Neural progenitor cell (in vitro differentiated cells): ENCODE results near the gene MRPS27. TPM values are rescaled to one million over a fixed set of nuclear protein-coding genes. Genes with fewer than 3 reads are reported as not detected.

Experiments
- DNase-seq: peaks from one replicate; pipeline ENCODE4 v3.0.0-alpha.2; 2016; ENCODE audit warnings: low spot score
- H2AFZ ChIP-seq: fragments of 200-600 bp; sonication (generic); replicated peaks from 2 replicates; pipeline ENCODE4 v1.6.1; 2016; ENCODE audit warnings: antibody characterized with exemption
- H3F3A ChIP-seq: fragments of 200-600 bp; sonication (generic); 2 replicates; pipeline ENCODE4 v1.6.1; 2016; ENCODE audit warnings: antibody characterized with exemption, low read depth
- H3K27ac ChIP-seq: fragments of 200-600 bp; sonication (generic); 2 replicates; pipeline ENCODE4 v1.5.1; 2016; ENCODE audit warnings: mild to moderate bottlenecking
- H3K27me3 ChIP-seq: fragments of 200-600 bp; sonication (generic); 2 replicates; pipeline ENCODE4 v1.6.1; 2016; ENCODE audit warnings: mild to moderate bottlenecking, moderate library complexity
- H3K36me3 ChIP-seq: fragments of 200-600 bp; sonication (generic); 2 replicates; pipeline ENCODE4 v1.5.1; 2016
- H3K4me1 ChIP-seq: fragments of 200-600 bp; sonication (generic); 2 replicates; pipeline ENCODE4 v1.6.1; 2016; ENCODE audit warnings: mixed run types
- H3K4me2 ChIP-seq: fragments of 200-600 bp; sonication (generic); 2 replicates; pipeline ENCODE4 v1.6.1; 2016
- H3K4me3 ChIP-seq: fragments of 200-600 bp; sonication (generic); 2 replicates; pipeline ENCODE4 v1.5.1; 2016
- H3K79me2 ChIP-seq: fragments of 200-600 bp; sonication (generic); 2 replicates; pipeline ENCODE4 v1.6.1; 2016; ENCODE audit warnings: low read depth
- H3K9ac ChIP-seq: fragments of 200-600 bp; sonication (generic); 2 replicates; pipeline ENCODE4 v1.6.1; 2016
- H3K9me3 ChIP-seq: fragments of 200-600 bp; sonication (generic); 2 replicates; pipeline ENCODE4 v1.5.1; 2016; ENCODE audit warnings: low read depth
- H4K20me1 ChIP-seq: fragments of 200-600 bp; sonication (generic); 2 replicates; pipeline ENCODE4 v1.6.1; 2016; ENCODE audit warnings: low read depth
- H3K27ac Mint-ChIP-seq: 3 replicates; pipeline ENCODE4 v1.8.0; 2021; ENCODE audit warnings: mixed read lengths
- H3K27me3 Mint-ChIP-seq: 2 replicates; pipeline ENCODE4 v1.8.0; 2022; ENCODE audit warnings: low read depth, mild to moderate bottlenecking, inconsistent platforms, moderate library complexity, mixed read lengths; ENCODE audit not compliant: insufficient read depth
- H3K36me3 Mint-ChIP-seq: 3 replicates; pipeline ENCODE4 v1.8.0; 2021; ENCODE audit warnings: mixed read lengths
- H3K4me1 Mint-ChIP-seq: 3 replicates; pipeline ENCODE4 v1.8.0; 2021; ENCODE audit warnings: mixed read lengths
- H3K4me3 Mint-ChIP-seq: 3 replicates; pipeline ENCODE4 v1.8.0; 2021; ENCODE audit warnings: mild to moderate bottlenecking, moderate library complexity, mixed read lengths
- H3K9me3 Mint-ChIP-seq: 3 replicates; pipeline ENCODE4 v1.8.0; 2020; ENCODE audit warnings: mixed read lengths
- CTCF ChIP-seq: fragments of 200-600 bp; sonication (generic); IDR thresholded peaks from 2 replicates; pipeline ENCODE4 v1.5.1; 2017; ENCODE audit warnings: antibody characterized with exemption, mild to moderate bottlenecking
- EZH2 ChIP-seq: fragments of 200-600 bp; sonication (generic); IDR thresholded peaks from 2 replicates; pipeline ENCODE4 v1.6.1; 2017; ENCODE audit warnings: antibody characterized with exemption, mild to moderate bottlenecking, moderate library complexity
- EZH2phosphoT487 ChIP-seq: fragments of 200-600 bp; sonication (generic); IDR thresholded peaks from 2 replicates; pipeline ENCODE4 v1.6.1; 2017; ENCODE audit warnings: antibody characterized with exemption
- total RNA-seq: library from RNA; depleted of rRNA; stranded (reverse); fragments of >200 nt; gene quantifications from 2 replicates; pipeline ENCODE4 v1.2.3, GENCODE V29; 2015; ENCODE audit warnings: low replicate concordance

The MRPS27 gene
- total RNA-seq, 1 donor from 2014 or later: 154 TPM

- no peak overlapping the region for H2AFZ ChIP-seq
- H3K27me3 ChIP-seq: no peaks in the 10 kb centered on the region
- no peak overlapping the region for H3K4me2 ChIP-seq
- H3K9me3 ChIP-seq: no peaks in the 10 kb centered on the region
- Mint-ChIP-seq H3K4me3 (no peak overlapping the region), H3K9me3 (peaks cover 14% of the 10 kb centered on the region), H3K27ac (no peak overlapping the region), H3K36me3 (peaks cover 96% of the 10 kb centered on the region), H3K27me3 (peaks cover 3% of the 10 kb centered on the region), H3K4me1 (peaks cover 8% of the 10 kb centered on the region)
- H3K4me1 ChIP-seq: no peaks in the 10 kb centered on the region
- no peak overlapping the region for H3K9ac ChIP-seq
- H3K79me2 ChIP-seq: peaks cover 12% of the 10 kb centered on the region
- no peak overlapping the region for H3K27ac ChIP-seq
- H3K4me3 ChIP-seq: no peak overlapping the region
- peaks cover 6% of the 10 kb centered on the region for H3K36me3 ChIP-seq
- TF ChIP-seq EZH2phosphoT487 (no peak), EZH2 (no peak), CTCF (no peak)
- DNase-seq: no peak
- H4K20me1 ChIP-seq: peaks cover 12% of the 10 kb centered on the region
- H3F3A ChIP-seq: no peaks in the 10 kb centered on the region
Observed at GRCh38 chr5:72191404-72191803, 128.6 kb downstream of the MRPS27 start.

- Histone ChIP-seq H4K20me1 (peaks cover 12% of the 10 kb centered on the region), H3F3A (no peaks in the 10 kb centered on the region), H2AFZ (no peak overlapping the region), H3K9me3 (no peaks in the 10 kb centered on the region), H3K79me2 (peaks cover 33% of the 10 kb centered on the region), H3K4me1 (peaks cover 2% of the 10 kb centered on the region), H3K4me3 (no peak overlapping the region), H3K36me3 (peaks cover 6% of the 10 kb centered on the region), H3K27ac (no peak overlapping the region), H3K9ac (no peak overlapping the region), H3K4me2 (no peak overlapping the region), H3K27me3 (no peaks in the 10 kb centered on the region)
- no peak overlapping the region for H3K27ac Mint-ChIP-seq
- H3K36me3 Mint-ChIP-seq: peaks cover 95% of the 10 kb centered on the region
- no peak for DNase-seq
- H3K27me3 Mint-ChIP-seq: no peaks in the 10 kb centered on the region
- H3K4me1 Mint-ChIP-seq: peaks cover 30% of the 10 kb centered on the region
- H3K9me3 Mint-ChIP-seq: no peaks in the 10 kb centered on the region
- H3K4me3 Mint-ChIP-seq: no peak overlapping the region
- TF ChIP-seq EZH2: no peak
Observed at GRCh38 chr5:72189146-72189545, 130.9 kb downstream of the MRPS27 start.

- Histone ChIP-seq H3F3A (peaks cover 9% of the 10 kb centered on the region), H3K4me2 (no peak overlapping the region), H3K36me3 (peaks cover 6% of the 10 kb centered on the region), H3K4me3 (no peak overlapping the region), H4K20me1 (peaks cover 21% of the 10 kb centered on the region), H2AFZ (no peak overlapping the region), H3K9me3 (no peaks in the 10 kb centered on the region), H3K27me3 (no peaks in the 10 kb centered on the region), H3K27ac (no peak overlapping the region), H3K9ac (no peak overlapping the region), H3K4me1 (peaks cover 12% of the 10 kb centered on the region), H3K79me2 (peaks cover 41% of the 10 kb centered on the region)
- peaks cover 92% of the 10 kb centered on the region for H3K36me3 Mint-ChIP-seq
- H3K4me3 Mint-ChIP-seq: no peak overlapping the region
- TF ChIP-seq EZH2phosphoT487: no peak
- TF ChIP-seq CTCF: no peak
- no peak for TF ChIP-seq EZH2
- peaks cover 3% of the 10 kb centered on the region for H3K27me3 Mint-ChIP-seq
- no peak for DNase-seq
- H3K4me1 Mint-ChIP-seq: peaks cover 40% of the 10 kb centered on the region
- no peak overlapping the region for H3K27ac Mint-ChIP-seq
- no peaks in the 10 kb centered on the region for H3K9me3 Mint-ChIP-seq
Observed at GRCh38 chr5:72188166-72188565, 131.9 kb downstream of the MRPS27 start.

- Mint-ChIP-seq H3K27me3 (peaks cover 3% of the 10 kb centered on the region), H3K4me1 (peaks cover 46% of the 10 kb centered on the region), H3K4me3 (no peak overlapping the region), H3K9me3 (no peaks in the 10 kb centered on the region), H3K36me3 (peaks cover 88% of the 10 kb centered on the region), H3K27ac (peak overlapping the region; percentile 55)
- Histone ChIP-seq H4K20me1 (peaks cover 27% of the 10 kb centered on the region), H3K79me2 (peaks cover 44% of the 10 kb centered on the region), H3K36me3 (peaks cover 6% of the 10 kb centered on the region), H3K4me2 (no peak overlapping the region), H3K4me1 (peaks cover 18% of the 10 kb centered on the region), H3F3A (peaks cover 15% of the 10 kb centered on the region), H3K4me3 (no peak overlapping the region), H3K27me3 (no peaks in the 10 kb centered on the region), H2AFZ (no peak overlapping the region), H3K27ac (no peak overlapping the region), H3K9me3 (no peaks in the 10 kb centered on the region), H3K9ac (no peak overlapping the region)
- TF ChIP-seq EZH2phosphoT487: no peak
- no peak for TF ChIP-seq CTCF
- no peak for DNase-seq
Observed at GRCh38 chr5:72187388-72188075, 132.5 kb downstream of the MRPS27 start.
